ENCODE measurements around the gene ZNF341. TPM values are rescaled to one million over a fixed set of nuclear protein-coding genes. Genes with fewer than 3 reads are reported as not detected.

ZNF341 gene
- total and polyA plus RNA-seq, 2 of the 8 experiments (the other 6 are each of a cell fraction or from before 2014, with no cell fraction given), result 5.8 to 6.4 TPM

DNA sequence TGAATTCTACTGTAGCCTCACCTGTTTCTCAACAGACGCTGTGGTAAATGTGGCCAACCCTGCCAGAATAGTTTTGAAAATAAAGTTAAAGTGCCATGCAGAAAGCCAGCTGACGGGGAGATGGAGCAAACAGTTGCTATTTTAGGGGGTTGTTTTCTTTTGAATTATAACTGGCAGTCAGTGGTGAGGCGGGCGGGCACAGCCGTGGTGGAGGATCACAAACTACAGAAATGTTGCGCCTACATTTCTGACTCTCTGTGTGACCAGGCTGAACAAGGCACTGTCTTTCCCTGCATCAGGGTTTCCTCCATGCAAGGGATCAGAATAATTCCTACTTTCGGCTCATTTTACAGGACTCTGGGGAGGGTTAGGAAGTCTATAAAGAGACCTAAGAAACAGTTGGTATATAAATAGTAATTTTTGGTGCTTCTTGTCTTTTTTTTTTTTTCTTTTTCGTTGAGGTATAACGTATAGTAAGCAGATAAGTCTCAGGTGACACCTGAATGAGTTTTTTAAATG is 96.6 kb downstream of the ZNF341 start (continued):
- TF ChIP-seq RBBP5 (IDR thresholded peaks at IDR 0.05; ENCODE audit: borderline replicate concordance, low read depth, low read length) (no peak), POU5F1 (IDR thresholded peaks at IDR 0.05; ENCODE audit: low read depth, low read length) (no peak), BRCA1 (IDR thresholded peaks at IDR 0.05; ENCODE audit: low read depth, low read length) (no peak), JUN (IDR thresholded peaks at IDR 0.05; ENCODE audit: low read depth, low read length) (no peak), TAF1 (IDR thresholded peaks at IDR 0.05; ENCODE audit: low read depth, low read length) (no peak), SUZ12 (IDR thresholded peaks at IDR 0.05; ENCODE audit: low read length) (no peak), POLR2A (IDR thresholded peaks at IDR 0.05; ENCODE audit: control extremely low read depth in 1 of 2, low read depth in 2 of 2, low read length in 2 of 2) (no peak), BCL11A (IDR thresholded peaks at IDR 0.05; ENCODE audit: low read depth in 2 of 2, low read length in 2 of 2) (no peak)
- TF ChIP-seq, protein P1, sequence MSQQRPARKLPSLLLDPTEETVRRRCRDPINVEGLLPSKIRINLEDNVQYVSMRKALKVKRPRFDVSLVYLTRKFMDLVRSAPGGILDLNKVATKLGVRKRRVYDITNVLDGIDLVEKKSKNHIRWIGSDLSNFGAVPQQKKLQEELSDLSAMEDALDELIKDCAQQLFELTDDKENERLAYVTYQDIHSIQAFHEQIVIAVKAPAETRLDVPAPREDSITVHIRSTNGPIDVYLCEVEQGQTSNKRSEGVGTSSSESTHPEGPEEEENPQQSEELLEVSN (IDR thresholded peaks at IDR 0.05), result no peak

All from H1 (cell line).